Ectodermal cell (in vitro differentiated cells): ENCODE measurements around the gene SPAG17.

Source experiments
- H3K27ac ChIP-seq: 2 replicates; pipeline ENCODE4 v1.7.0; 2013; ENCODE audit warnings: mild to moderate bottlenecking, low read depth, low read length; ENCODE audit not compliant: insufficient read depth, poor library complexity, severe bottlenecking
- H3K27me3 ChIP-seq: 2 replicates; pipeline ENCODE4 v1.7.0; 2013; ENCODE audit warnings: mild to moderate bottlenecking, low read length; ENCODE audit not compliant: insufficient read depth, control insufficient read depth, poor library complexity, severe bottlenecking
- H3K36me3 ChIP-seq: one replicate; pipeline ENCODE4 v1.7.0; 2013; ENCODE audit warnings: low read length; ENCODE audit not compliant: control insufficient read depth, insufficient read depth
- H3K4me1 ChIP-seq: one replicate; pipeline ENCODE4 v1.7.0; 2013; ENCODE audit warnings: low read length; ENCODE audit not compliant: control insufficient read depth, insufficient read depth
- H3K4me3 ChIP-seq: 2 replicates; pipeline ENCODE4 v1.7.0; 2013; ENCODE audit warnings: low read depth, low read length, control low read depth; ENCODE audit not compliant: insufficient read depth
- H3K9me3 ChIP-seq: 2 replicates; pipeline ENCODE4 v1.7.0; 2013; ENCODE audit warnings: mild to moderate bottlenecking, low read length, moderate library complexity; ENCODE audit not compliant: control insufficient read depth
- WGBS, 2 experiments: methylation state at CpG; one replicate each; pipeline ENCODE4 v1.1.7; 2013; ENCODE audit warnings: missing lambda C conversion rate in 2 of 2; 5-methylcytosine and 5-hydroxymethylcytosine counted together

The SPAG17 gene

GRCh38 chr1:118147522-118147921 lies 37.5 kb downstream of the SPAG17 start:
- Histone ChIP-seq H3K27me3 (no peaks in the 10 kb centered on the region), H3K36me3 (no peaks in the 10 kb centered on the region), H3K9me3 (no peaks in the 10 kb centered on the region), H3K4me3 (no peak overlapping the region), H3K4me1 (no peaks in the 10 kb centered on the region), H3K27ac (no peak overlapping the region)
- WGBS, 2 experiments: 90% methylated on average over 1 of the region's 1 CpG; no CpG with 5 or more reads in 1 of the 2 experiments

DNA sequence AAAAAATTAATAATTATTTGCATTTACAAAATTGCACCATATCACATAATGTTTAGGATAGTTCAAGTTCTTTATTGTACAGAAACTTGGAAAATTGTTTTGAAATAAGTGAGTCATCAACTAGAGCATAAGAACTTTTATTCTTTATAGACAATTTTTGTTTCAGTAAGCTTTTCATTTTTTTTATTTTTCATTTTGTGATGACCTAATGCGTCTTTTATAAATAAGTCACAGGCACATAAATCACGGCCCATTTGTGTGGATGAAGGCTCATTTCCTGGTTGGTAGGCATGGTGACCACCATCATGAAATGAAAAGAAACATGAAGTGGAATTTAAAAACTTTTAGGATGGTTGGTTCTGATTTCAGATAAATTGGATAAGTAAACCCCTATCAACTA lies 39.3 kb downstream of the SPAG17 start:
- H3K9me3 ChIP-seq: no peaks in the 10 kb centered on the region
- no peaks in the 10 kb centered on the region for H3K36me3 ChIP-seq
- H3K27ac ChIP-seq: no peak overlapping the region
- H3K27me3 ChIP-seq: no peaks in the 10 kb centered on the region
- H3K4me3 ChIP-seq: no peak overlapping the region
- no peaks in the 10 kb centered on the region for H3K4me1 ChIP-seq
- WGBS, 2 experiments: 94 to 99% methylated on average over 2 of the region's 2 CpGs

DNA sequence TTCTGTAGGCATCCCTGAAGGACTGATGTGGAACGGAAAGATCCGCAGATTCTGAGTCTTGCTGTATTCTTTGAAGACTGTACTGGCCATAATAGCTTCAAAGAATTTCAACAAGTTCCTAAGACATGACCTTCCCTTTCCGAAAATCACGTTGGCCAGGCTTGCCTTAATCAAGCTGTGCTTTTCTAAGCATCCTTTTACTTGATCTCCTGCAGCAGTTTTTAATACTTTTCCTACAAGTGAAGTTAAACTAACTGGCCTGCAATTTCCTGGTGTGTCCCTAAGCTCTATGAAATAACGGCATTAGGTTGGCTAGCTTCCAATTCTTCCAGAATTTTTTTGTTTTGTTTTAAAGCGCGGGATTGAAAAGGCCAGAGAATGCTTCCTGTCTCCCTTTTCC lies 40.3 kb downstream of the SPAG17 start:
- Histone ChIP-seq H3K9me3 (no peaks in the 10 kb centered on the region), H3K27ac (no peak overlapping the region), H3K4me1 (no peaks in the 10 kb centered on the region), H3K4me3 (no peak overlapping the region), H3K27me3 (no peaks in the 10 kb centered on the region), H3K36me3 (no peaks in the 10 kb centered on the region)
- WGBS, 2 experiments: 90 to 94% methylated on average over 7 of the region's 7 CpGs

DNA sequence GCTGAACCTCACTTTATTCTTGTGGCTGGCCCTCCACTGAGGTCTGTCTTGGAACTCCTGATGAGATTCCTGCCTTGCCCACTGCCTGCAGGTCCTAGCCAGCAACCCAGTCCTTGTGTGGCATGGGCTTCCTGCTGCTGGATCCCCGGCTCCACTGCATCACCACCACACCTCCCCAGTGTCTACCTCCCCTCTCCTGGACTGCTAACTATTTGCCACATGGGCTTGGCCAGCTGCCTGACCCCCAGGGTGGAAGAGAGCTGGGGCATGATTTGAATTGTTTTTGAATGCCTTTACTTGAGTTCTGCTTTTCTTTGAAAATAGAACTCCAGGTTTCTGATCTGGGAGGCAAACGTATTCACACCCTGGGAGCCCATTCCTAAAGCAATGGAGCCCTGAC lies 41.2 kb downstream of the SPAG17 start:
- Histone ChIP-seq H3K36me3 (no peaks in the 10 kb centered on the region), H3K9me3 (no peaks in the 10 kb centered on the region), H3K4me1 (no peaks in the 10 kb centered on the region), H3K27ac (no peak overlapping the region), H3K27me3 (no peaks in the 10 kb centered on the region), H3K4me3 (no peak overlapping the region)
- 73 to 75% methylated on average over 2 of the region's 2 CpGs for WGBS, 2 experiments

DNA sequence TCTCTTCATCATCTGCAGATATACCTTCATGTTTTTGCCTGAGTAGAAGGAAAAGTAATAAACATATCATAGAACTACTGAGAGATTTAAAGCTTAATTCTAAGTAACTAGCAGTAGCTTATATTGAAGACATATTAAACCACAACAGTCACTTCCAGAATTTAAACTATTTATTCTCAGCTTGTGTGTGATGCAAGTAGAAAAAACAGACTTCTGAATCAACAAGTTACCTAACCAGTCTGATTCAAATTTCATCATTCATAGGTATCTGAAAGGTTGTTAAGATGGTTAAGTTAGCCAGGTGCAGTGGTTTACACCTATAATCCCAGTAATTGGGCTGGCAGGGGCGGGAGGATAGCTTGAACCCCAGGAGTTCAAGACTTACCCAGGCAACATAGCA lies 41.9 kb downstream of the SPAG17 start:
- H3K9me3 ChIP-seq: no peaks in the 10 kb centered on the region
- H3K27ac ChIP-seq: no peak overlapping the region
- WGBS, 2 experiments: 60 to 94% methylated on average over 1 of the region's 1 CpG
- no peaks in the 10 kb centered on the region for H3K36me3 ChIP-seq
- no peak overlapping the region for H3K4me3 ChIP-seq
- H3K27me3 ChIP-seq: no peaks in the 10 kb centered on the region
- no peaks in the 10 kb centered on the region for H3K4me1 ChIP-seq

- Histone ChIP-seq H3K36me3 (no peaks in the 10 kb centered on the region), H3K9me3 (no peaks in the 10 kb centered on the region), H3K27me3 (no peaks in the 10 kb centered on the region), H3K4me3 (no peak overlapping the region), H3K27ac (no peak overlapping the region), H3K4me1 (no peaks in the 10 kb centered on the region)
- 96% methylated on average over 2 to 3 of the region's 3 CpGs for WGBS, 2 experiments
Observed at GRCh38 chr1:118142546-118142945, 42.5 kb downstream of the SPAG17 start.

- WGBS, 2 experiments: 93 to 100% methylated on average over 3 of the region's 3 CpGs
- no peaks in the 10 kb centered on the region for H3K27me3 ChIP-seq
Observed at GRCh38 chr1:118137900-118138299, 47.1 kb downstream of the SPAG17 start.

GRCh38 chr1:118136187-118136941 lies 48.7 kb downstream of the SPAG17 start:
- H3K27ac ChIP-seq: no peak overlapping the region
- 82 to 89% methylated on average over 7 to 8 of the region's 8 CpGs for WGBS, 2 experiments
- H3K27me3 ChIP-seq: no peaks in the 10 kb centered on the region
- H3K4me1 ChIP-seq: no peaks in the 10 kb centered on the region
- no peaks in the 10 kb centered on the region for H3K36me3 ChIP-seq
- H3K9me3 ChIP-seq: no peaks in the 10 kb centered on the region
- H3K4me3 ChIP-seq: no peak overlapping the region

More at GRCh38 chr1:118137900-118138299, 47.1 kb downstream of the SPAG17 start:
- no peaks in the 10 kb centered on the region for H3K36me3 ChIP-seq
- no peak overlapping the region for H3K27ac ChIP-seq
- no peaks in the 10 kb centered on the region for H3K9me3 ChIP-seq
- H3K4me1 ChIP-seq: no peaks in the 10 kb centered on the region
- H3K4me3 ChIP-seq: no peak overlapping the region

- no peaks in the 10 kb centered on the region for H3K4me1 ChIP-seq
- no peaks in the 10 kb centered on the region for H3K9me3 ChIP-seq
- 90 to 94% methylated on average over 5 of the region's 5 CpGs for WGBS, 2 experiments
- no peak overlapping the region for H3K4me3 ChIP-seq
- H3K27me3 ChIP-seq: no peaks in the 10 kb centered on the region
- H3K36me3 ChIP-seq: no peaks in the 10 kb centered on the region
- H3K27ac ChIP-seq: no peak overlapping the region
Observed at GRCh38 chr1:118132000-118132399, 53.0 kb downstream of the SPAG17 start.

GRCh38 chr1:118128761-118129160 lies 56.3 kb downstream of the SPAG17 start:
- no peak overlapping the region for H3K4me3 ChIP-seq
- no peaks in the 10 kb centered on the region for H3K9me3 ChIP-seq
- H3K4me1 ChIP-seq: no peaks in the 10 kb centered on the region
- 70 to 87% methylated on average over 1 of the region's 1 CpG for WGBS, 2 experiments
- no peaks in the 10 kb centered on the region for H3K36me3 ChIP-seq
- H3K27ac ChIP-seq: no peak overlapping the region
- no peaks in the 10 kb centered on the region for H3K27me3 ChIP-seq
